Activated naive CD8-positive, alpha-beta T cell treated with anti-CD3 and anti-CD28 coated beads, Interleukin-2, amount 50 U/mL, for 16 hours (primary cell): ENCODE measurements around the gene TEX26.

Experiments
- DNase-seq: peaks from one replicate; pipeline ENCODE4 v3.0.0-alpha.2; 2020; ENCODE audit warnings: low read depth, low spot score

TEX26 gene

GRCh38 chr13:30976025-30976424, 43.6 kb downstream of the TEX26 start:
- no peak for DNase-seq

- no peak for DNase-seq
Observed at GRCh38 chr13:30978981-30979956, 46.8 kb downstream of the TEX26 start.

GRCh38 chr13:30982506-30982905, 50.0 kb downstream of the TEX26 start:
- DNase-seq = no peak

- DNase-seq = no peak
Observed at GRCh38 chr13:30982906-30983305, 50.5 kb downstream of the TEX26 start.

GRCh38 chr13:30983431-30983830, 51.0 kb downstream of the TEX26 start:
- DNase-seq = no peak

GRCh38 chr13:30984620-30985019, 52.2 kb downstream of the TEX26 start:
- DNase-seq = no peak

GRCh38 chr13:30985637-30986205, 53.3 kb downstream of the TEX26 start:
- no peak for DNase-seq

- DNase-seq = no peak
Observed at GRCh38 chr13:30991184-30991583, 58.7 kb downstream of the TEX26 start.

- DNase-seq = no peak
Observed at GRCh38 chr13:30991922-30992321, 59.5 kb downstream of the TEX26 start.

GRCh38 chr13:30995331-30995730, 62.9 kb downstream of the TEX26 start:
- no peak for DNase-seq

- DNase-seq = no peak
Observed at GRCh38 chr13:30997697-30998096, 65.2 kb downstream of the TEX26 start.

GRCh38 chr13:30998136-30999088, 66.0 kb downstream of the TEX26 start:
- no peak for DNase-seq

GRCh38 chr13:31000889-31001288, 68.4 kb downstream of the TEX26 start:
- no peak for DNase-seq

- no peak for DNase-seq
Observed at GRCh38 chr13:31001647-31002046, 69.2 kb downstream of the TEX26 start.

- DNase-seq = no peak
Observed at GRCh38 chr13:31005066-31005465, 72.6 kb downstream of the TEX26 start.

- DNase-seq = no peak
Observed at GRCh38 chr13:31007417-31007816, 75.0 kb downstream of the TEX26 start.

- DNase-seq = no peak
Observed at GRCh38 chr13:31008400-31009115, 76.1 kb downstream of the TEX26 start.

- DNase-seq = no peak
Observed at GRCh38 chr13:31009166-31009565, 76.7 kb downstream of the TEX26 start.

GRCh38 chr13:31010296-31010695, 77.8 kb downstream of the TEX26 start:
- no peak for DNase-seq

GRCh38 chr13:31011193-31011860, 78.9 kb downstream of the TEX26 start:
- DNase-seq = no peak
